Breast epithelium (tissue), 3 donors: ENCODE measurements around the gene SULT1A1.
"Not testable (repeated sequence)": the region's sequence is repeated elsewhere in the genome, so short reads cannot be mapped to it uniquely, and the experiment has no call there.

Source experiments
- CTCF ChIP-seq, 3 donors: fragments of 450-650 bp; IDR thresholded peaks; one replicate each; pipeline ENCODE4 v1.5.1; 2016 to 2017; ENCODE audit warnings: antibody characterized with exemption in 3 of 3, mild to moderate bottlenecking in 3 of 3, moderate library complexity in 3 of 3
- POLR2A ChIP-seq: fragments of 450-650 bp; IDR thresholded peaks from one replicate; pipeline ENCODE4 v1.6.1; 2016; ENCODE audit warnings: antibody characterized with exemption, mild to moderate bottlenecking, moderate library complexity
- POLR2AphosphoS5 ChIP-seq, 3 donors: sonication (generic); formaldehyde crosslinking; IDR thresholded peaks; one replicate each; pipeline ENCODE4 v1.6.1; 2017; ENCODE audit warnings: antibody characterized with exemption in 3 of 3

GRCh38 chr16:28600965-28601364, 8.9 kb downstream of the SULT1A1 start:
- not testable (repeated sequence) for TF ChIP-seq CTCF (IDR thresholded peaks at IDR 0.05); POLR2A; POLR2AphosphoS5 (IDR thresholded peaks at IDR 0.05)
